Activated CD4-positive, alpha-beta T cell treated with anti-CD3 and anti-CD28 coated beads for 48 hours (primary cell): ENCODE data around the gene DOCK1.
"Not testable (repeated sequence)": the region's sequence is repeated elsewhere in the genome, so short reads cannot be mapped to it uniquely, and the experiment has no call there.

Experiments used
- DNase-seq: peaks from one replicate; pipeline ENCODE4 v3.0.0-alpha.2; 2020

The DOCK1 gene

GRCh38 chr10:126926568-126926967 lies 21.3 kb downstream of the DOCK1 start:
- no peak for DNase-seq

DNA sequence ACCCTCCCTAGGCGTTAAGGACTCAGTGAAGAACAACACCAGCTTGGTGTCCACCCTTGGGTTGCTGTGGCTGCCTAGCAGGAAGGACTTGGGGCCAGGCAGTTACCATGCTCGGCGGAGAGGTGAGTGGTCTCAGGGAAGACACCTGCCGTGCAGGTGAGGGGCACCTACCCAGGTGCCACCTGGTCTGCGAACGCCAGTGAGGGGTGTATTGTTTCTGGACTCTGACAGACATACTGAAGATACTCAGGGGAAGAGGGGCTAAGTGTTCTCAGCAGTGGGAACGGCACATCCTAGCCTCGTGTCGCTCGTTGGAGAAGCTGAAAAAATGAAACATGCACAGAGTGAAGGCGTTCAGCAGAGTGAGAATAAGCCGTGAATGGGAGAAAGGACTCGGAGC lies 22.6 kb downstream of the DOCK1 start:
- no peak for DNase-seq

GRCh38 chr10:126928274-126928673 lies 23.0 kb downstream of the DOCK1 start:
- no peak for DNase-seq

- no peak for DNase-seq
Measured at GRCh38 chr10:126929391-126929790, 24.2 kb downstream of the DOCK1 start.

DNA sequence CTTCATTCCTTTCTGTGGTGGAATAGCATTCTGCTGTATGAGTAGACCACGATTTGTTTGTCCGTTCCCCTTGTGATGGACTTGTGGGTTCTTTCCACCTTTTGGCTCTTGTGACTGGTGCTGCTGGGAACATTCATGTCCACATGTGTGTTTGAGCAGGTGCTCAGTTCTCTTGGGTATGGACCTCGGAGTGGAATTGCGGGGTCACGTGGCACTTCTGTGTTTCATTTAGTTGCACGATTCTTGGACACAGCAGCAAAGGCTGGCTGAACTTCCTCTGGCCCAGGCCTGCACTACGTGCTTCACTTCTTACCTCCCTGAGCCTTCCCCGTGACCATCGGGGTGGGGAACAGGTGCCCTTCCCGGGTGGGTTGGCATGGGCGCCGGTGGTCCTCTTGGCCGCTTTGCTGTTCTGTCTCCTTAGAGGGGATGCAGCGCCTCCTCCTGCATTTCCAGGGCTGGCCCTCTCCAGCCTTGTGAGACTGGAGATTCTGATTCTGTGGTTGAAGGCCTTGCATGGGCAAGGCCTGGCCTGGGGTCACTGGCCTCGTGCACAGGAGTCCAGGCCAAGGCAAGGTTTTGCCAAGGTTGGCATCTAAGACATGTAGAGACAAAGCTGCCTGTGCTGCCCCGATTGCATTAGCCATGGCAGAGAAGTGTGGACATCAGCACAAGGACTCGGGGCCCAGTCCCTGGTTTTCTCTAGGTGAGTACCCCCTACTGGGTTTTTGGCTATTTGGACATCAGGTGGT lies 25.1 kb downstream of the DOCK1 start:
- DNase-seq, result no peak

GRCh38 chr10:126930883-126931503 lies 25.8 kb downstream of the DOCK1 start:
- no peak for DNase-seq

- no peak for DNase-seq
Measured at GRCh38 chr10:126931544-126931943, 26.3 kb downstream of the DOCK1 start.

GRCh38 chr10:126932516-126932915 lies 27.3 kb downstream of the DOCK1 start:
- no peak for DNase-seq

GRCh38 chr10:126933116-126933515 lies 27.9 kb downstream of the DOCK1 start:
- no peak for DNase-seq

GRCh38 chr10:126935263-126935946 lies 30.2 kb downstream of the DOCK1 start:
- DNase-seq, result no peak

DNA sequence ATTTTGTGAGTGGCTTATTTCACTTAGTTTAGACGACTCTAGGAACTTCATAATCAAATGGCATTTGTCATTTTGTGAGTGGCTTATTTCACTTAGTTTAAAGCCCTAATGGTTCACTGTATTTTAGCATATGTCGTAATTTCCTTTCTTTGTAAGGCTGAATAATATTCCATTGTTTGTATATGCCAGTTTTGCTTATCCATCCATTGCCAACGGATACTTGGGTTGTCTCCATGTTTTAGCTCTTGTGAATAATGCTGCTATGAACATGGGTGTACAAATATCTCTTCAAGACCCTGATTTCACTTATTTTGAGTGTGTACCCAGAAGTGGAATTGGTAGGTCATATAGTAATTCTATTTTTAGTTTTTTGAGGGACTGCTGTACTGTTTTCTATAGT lies 31.8 kb downstream of the DOCK1 start:
- no peak for DNase-seq

DNA sequence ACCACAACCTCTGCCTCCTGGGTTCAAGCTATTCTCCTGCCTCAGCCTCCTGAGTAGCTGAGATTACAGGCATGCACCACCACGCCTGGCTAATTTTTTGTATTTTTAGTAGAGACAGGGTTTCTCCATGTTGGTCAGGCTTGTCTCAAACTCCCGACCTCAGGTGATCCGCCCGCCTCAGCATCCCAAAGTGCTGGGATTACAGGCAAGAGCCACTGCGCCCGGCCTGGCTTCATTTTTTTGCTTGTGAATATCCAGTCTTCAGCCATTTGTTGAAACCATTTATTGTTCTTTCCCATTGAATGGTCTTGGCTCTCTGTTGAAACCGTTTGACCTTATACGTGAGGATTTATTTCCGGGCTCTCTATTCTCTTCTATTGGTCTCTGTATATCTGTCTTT lies 32.9 kb downstream of the DOCK1 start:
- DNase-seq, result not testable (repeated sequence)

- DNase-seq, result no peak
Measured at GRCh38 chr10:126939706-126940105, 34.5 kb downstream of the DOCK1 start.

- DNase-seq, result no peak
Measured at GRCh38 chr10:126940670-126941310, 35.6 kb downstream of the DOCK1 start.

DNA sequence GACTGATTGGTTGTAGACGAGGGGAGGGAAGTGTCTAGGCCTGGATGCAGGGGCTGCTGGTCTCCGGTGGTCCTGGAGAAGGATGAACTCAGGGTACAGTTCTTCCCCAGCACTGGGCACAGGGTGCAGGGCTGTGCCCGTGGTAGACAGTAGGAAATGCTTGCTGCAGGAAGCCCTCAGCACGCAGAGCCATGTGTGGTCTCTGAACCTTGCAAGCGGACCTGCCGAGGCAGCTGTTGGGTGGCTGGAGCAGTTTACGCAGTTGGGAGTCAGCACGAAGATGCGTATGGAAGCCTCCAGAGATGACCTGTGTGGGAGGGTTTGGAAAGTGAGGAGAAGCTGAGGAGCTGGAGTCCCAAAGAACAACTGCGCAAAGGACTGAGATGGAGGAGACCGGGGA lies 39.0 kb downstream of the DOCK1 start:
- DNase-seq, result no peak

- DNase-seq, result no peak
Measured at GRCh38 chr10:126945351-126946030, 40.3 kb downstream of the DOCK1 start.

DNA sequence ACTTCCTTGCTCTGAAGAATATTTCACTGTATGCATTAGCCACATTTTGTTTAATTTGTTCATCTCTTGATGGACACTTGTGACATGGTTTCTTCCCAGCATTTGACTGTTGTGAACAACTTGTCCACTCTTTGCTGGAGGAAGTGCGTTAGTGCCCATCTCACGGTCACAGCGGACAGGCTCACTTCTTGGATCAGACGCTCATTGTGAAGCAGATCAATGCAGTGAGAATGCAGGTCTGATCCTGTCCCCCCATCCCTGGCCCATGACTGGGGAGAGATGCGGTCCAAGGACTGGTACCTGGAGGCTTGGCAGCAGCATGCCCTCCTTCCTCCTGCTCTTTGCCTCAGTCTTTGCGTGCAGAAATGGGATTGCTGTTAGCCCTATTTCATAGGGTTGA lies 41.5 kb downstream of the DOCK1 start:
- no peak for DNase-seq

DNA sequence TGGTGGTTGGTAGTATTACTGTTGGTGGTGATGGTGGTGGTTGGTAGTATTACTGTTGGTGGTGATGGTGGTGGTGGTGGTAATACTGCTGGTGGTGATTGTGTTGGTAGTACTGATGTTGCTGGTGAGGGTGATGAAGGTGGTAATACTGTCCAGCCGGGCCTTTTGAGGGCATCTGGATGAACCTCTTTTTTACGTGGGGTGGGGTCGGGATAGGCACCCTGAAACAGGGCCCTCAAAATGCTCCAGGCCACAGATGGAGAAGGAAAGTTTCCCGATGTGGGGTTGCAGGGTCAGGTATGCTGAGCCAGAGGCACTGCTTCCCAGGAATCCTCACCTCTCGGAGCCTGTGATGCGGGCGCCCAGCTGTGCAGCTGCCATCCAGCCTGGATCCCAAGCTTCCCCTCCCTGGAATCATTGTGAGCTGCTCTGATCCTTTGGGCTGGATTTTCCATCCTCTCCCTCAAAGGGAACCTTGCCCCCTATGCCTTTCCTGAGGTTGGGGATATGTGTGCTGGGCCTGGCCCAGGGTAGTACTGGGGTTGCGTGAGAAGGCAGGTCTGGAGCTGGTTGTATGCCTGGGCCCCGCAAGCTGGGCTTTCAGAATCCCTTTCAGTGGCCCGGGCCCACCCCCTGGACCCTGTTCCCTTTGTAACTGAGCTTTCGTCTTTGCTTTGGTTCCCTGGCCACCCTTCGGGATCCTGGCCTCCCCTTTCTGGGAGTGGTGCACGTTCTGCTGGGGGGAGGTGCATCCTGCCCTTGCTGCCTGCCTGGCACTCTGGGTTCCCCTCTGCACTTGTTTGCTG lies 43.3 kb downstream of the DOCK1 start:
- DNase-seq, result no peak

DNA sequence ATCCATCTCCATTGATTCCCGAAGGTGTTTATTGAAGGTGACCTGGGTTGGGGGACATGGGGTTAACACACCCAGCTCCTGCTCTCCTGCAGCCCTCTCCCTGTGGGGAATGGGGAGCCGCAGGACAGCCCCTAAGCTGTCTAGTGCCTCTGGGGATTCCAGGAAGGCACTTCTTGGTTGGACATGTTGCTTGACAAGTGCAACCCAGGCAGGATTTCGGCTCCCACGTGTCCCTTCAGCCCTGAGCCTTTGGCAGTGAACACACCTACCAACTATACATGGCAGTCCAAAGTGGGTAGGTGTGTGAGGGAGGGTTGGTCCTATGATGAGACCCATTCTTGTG lies 43.9 kb downstream of the DOCK1 start:
- DNase-seq, result no peak

GRCh38 chr10:126950401-126951105 lies 45.3 kb downstream of the DOCK1 start:
- no peak for DNase-seq

DNA sequence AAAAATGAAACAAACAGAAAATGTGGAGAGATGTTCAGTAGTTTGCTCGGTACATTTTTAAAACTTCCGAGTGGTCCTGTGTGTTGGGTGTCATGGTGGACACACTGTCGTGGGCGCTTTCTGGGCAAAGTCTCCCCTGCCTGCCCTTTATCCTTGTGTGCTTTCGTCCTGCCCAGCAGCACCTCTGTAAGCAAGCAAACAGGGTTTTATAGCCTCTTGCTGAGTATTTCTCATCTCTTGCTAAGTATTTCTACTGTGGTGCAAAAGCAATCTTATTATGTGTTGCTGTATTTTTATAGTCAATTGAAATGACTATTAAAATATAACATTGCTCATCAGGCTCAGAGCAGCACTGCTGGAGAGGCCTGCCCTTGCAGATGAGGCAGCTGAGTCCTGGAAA lies 48.7 kb downstream of the DOCK1 start:
- no peak for DNase-seq

- no peak for DNase-seq
Measured at GRCh38 chr10:126955396-126955795, 50.2 kb downstream of the DOCK1 start.
